ENCODE measurements around the gene CCT3.
"Not testable (repeated sequence)": the region's sequence is repeated elsewhere in the genome, so short reads cannot be mapped to it uniquely, and the experiment has no call there.

CCT3 gene

GRCh38 chr1:156368157-156368658, 30.1 kb upstream of the CCT3 start:
- no peak for DNase-seq (ENCODE audit: low read depth)

GRCh38 chr1:156367383-156368156, 29.5 kb upstream of the CCT3 start:
- no peak for DNase-seq (ENCODE audit: low read depth)

GRCh38 chr1:156366378-156367166, 28.5 kb upstream of the CCT3 start:
- no peak for DNase-seq (ENCODE audit: low read depth)

GRCh38 chr1:156365754-156366153, 27.7 kb upstream of the CCT3 start:
- no peak for DNase-seq (ENCODE audit: low read depth)

GRCh38 chr1:156360534-156360933, 22.4 kb upstream of the CCT3 start:
- DNase-seq (ENCODE audit: low read depth) = no peak

GRCh38 chr1:156359973-156360372, 21.9 kb upstream of the CCT3 start:
- no peak for DNase-seq (ENCODE audit: low read depth)

- DNase-seq (ENCODE audit: low read depth) = no peak
These were observed 21.2 kb upstream of the CCT3 start for GRCh38 chr1:156359249-156359648.

GRCh38 chr1:156358641-156359040, 20.5 kb upstream of the CCT3 start:
- no peak for DNase-seq (ENCODE audit: low read depth)

GRCh38 chr1:156357977-156358376, 19.9 kb upstream of the CCT3 start:
- no peak for DNase-seq (ENCODE audit: low read depth)

- DNase-seq (ENCODE audit: low read depth) = no peak
These were observed 18.9 kb upstream of the CCT3 start for GRCh38 chr1:156356875-156357534.

GRCh38 chr1:156356262-156356874, 18.3 kb upstream of the CCT3 start:
- no peak for DNase-seq (ENCODE audit: low read depth)

- not testable (repeated sequence) for DNase-seq (ENCODE audit: low read depth)
These were observed 14.4 kb upstream of the CCT3 start for GRCh38 chr1:156352481-156352880.

GRCh38 chr1:156347331-156347730, 9.2 kb upstream of the CCT3 start:
- peak; percentile 61 for DNase-seq (ENCODE audit: low read depth)

GRCh38 chr1:156346636-156347035, 8.5 kb upstream of the CCT3 start:
- DNase-seq (ENCODE audit: low read depth) = no peak

GRCh38 chr1:156346035-156346434, 7.9 kb upstream of the CCT3 start:
- not testable (repeated sequence) for DNase-seq (ENCODE audit: low read depth)

- no peak for DNase-seq (ENCODE audit: low read depth)
These were observed 6.3 kb upstream of the CCT3 start for GRCh38 chr1:156344409-156344808.

- DNase-seq (ENCODE audit: low read depth) = no peak
These were observed 4.3 kb upstream of the CCT3 start for GRCh38 chr1:156342166-156342955.

GRCh38 chr1:156337888-156338179, 258 bp downstream of the CCT3 start:
- DNase-seq (ENCODE audit: low read depth) = no peak

- DNase-seq (ENCODE audit: low read depth) = no peak
These were observed 822 bp downstream of the CCT3 start for GRCh38 chr1:156337052-156337887.

- no peak for DNase-seq (ENCODE audit: low read depth)
These were observed 1.9 kb downstream of the CCT3 start for GRCh38 chr1:156336242-156336641.

GRCh38 chr1:156323179-156323578, 14.9 kb downstream of the CCT3 start:
- not testable (repeated sequence) for DNase-seq (ENCODE audit: low read depth)

All from stromal cell of bone marrow (primary cell).